GM12891 (cell line): ENCODE measurements around the gene VMP1.

ENCODE experiments used
- POLR2A ChIP-seq: IDR thresholded peaks from 2 replicates; pipeline ENCODE4 v1.6.1; 2011; ENCODE audit warnings: low read depth, low read length, control low read depth
- POLR2AphosphoS5 ChIP-seq: IDR thresholded peaks from 2 replicates; pipeline ENCODE4 v1.6.1; 2011; ENCODE audit warnings: low read depth, low read length, control low read depth
- SPI1 ChIP-seq: IDR thresholded peaks from 2 replicates; pipeline ENCODE4 v1.6.1; 2011; ENCODE audit warnings: low read depth, low read length, control low read depth

GRCh38 chr17:59878624-59879023 is 171.2 kb downstream of the VMP1 start:
- TF ChIP-seq SPI1 (no peak), POLR2A (no peak), POLR2AphosphoS5 (no peak)
